ENCODE measurements around the gene PPP6R1. TPM values are rescaled to one million over a fixed set of nuclear protein-coding genes. Genes with fewer than 3 reads are reported as not detected.

PPP6R1 gene
- total RNA-seq, 4 donors from 2014 or later = 5.6 to 70.4 (median 16.3) TPM

GRCh38 chr19:55230329-55230728, 28.5 kb downstream of the PPP6R1 start:
- DNase-seq = no peak
- no peaks in the 10 kb centered on the region for H3K4me1 ChIP-seq
- intact Hi-C loops (cut with DNase I; ENCODE audit: low total_unique reads) = no loop called here
- no peaks in the 10 kb centered on the region for H3K36me3 ChIP-seq
- H3K27ac ChIP-seq = no peak overlapping the region
- H3K27me3 ChIP-seq = no peaks in the 10 kb centered on the region
- no peaks in the 10 kb centered on the region for H3K9me3 ChIP-seq
- no peak overlapping the region for H3K4me3 ChIP-seq
- no peak for TF ChIP-seq CTCF (IDR thresholded peaks at IDR 0.05)
- no peak for TF ChIP-seq POLR2A (IDR thresholded peaks at IDR 0.05)

GRCh38 chr19:55229789-55230182, 29.0 kb downstream of the PPP6R1 start:
- no peak for DNase-seq
- intact Hi-C loops (cut with DNase I; ENCODE audit: low total_unique reads) = no loop called here
- no peak overlapping the region for H3K4me3 ChIP-seq
- TF ChIP-seq POLR2A (IDR thresholded peaks at IDR 0.05) (no peak), CTCF (IDR thresholded peaks at IDR 0.05) (no peak)
- no peak overlapping the region for H3K27ac ChIP-seq
- H3K27me3 ChIP-seq = no peaks in the 10 kb centered on the region
- H3K4me1 ChIP-seq = no peaks in the 10 kb centered on the region
- no peaks in the 10 kb centered on the region for H3K9me3 ChIP-seq
- H3K36me3 ChIP-seq = no peaks in the 10 kb centered on the region

- no peak for DNase-seq
- Histone ChIP-seq H3K9me3 (no peaks in the 10 kb centered on the region), H3K27me3 (no peaks in the 10 kb centered on the region), H3K36me3 (no peaks in the 10 kb centered on the region), H3K4me1 (no peaks in the 10 kb centered on the region), H3K27ac (no peak overlapping the region), H3K4me3 (no peak overlapping the region)
- no peak for TF ChIP-seq POLR2A (IDR thresholded peaks at IDR 0.05)
- TF ChIP-seq CTCF (IDR thresholded peaks at IDR 0.05) = no peak
- intact Hi-C loops (cut with DNase I; ENCODE audit: low total_unique reads) = no loop called here
Observed at GRCh38 chr19:55229145-55229788, 29.6 kb downstream of the PPP6R1 start.

- no peak within 1 kb of the TSS for H3K4me3 ChIP-seq
- intact Hi-C loops (cut with DNase I; ENCODE audit: low total_unique reads) = no loop called here
- H3K27me3 ChIP-seq = no peaks in the 10 kb centered on the region
- no peaks in the 10 kb centered on the region for H3K36me3 ChIP-seq
- no peak for TF ChIP-seq POLR2A (IDR thresholded peaks at IDR 0.05)
- TF ChIP-seq CTCF (IDR thresholded peaks at IDR 0.05) = no peak
- no peak within 1 kb of the TSS for H3K27ac ChIP-seq
- no peak for DNase-seq
- H3K9me3 ChIP-seq = no peaks in the 10 kb centered on the region
- no peaks in the 10 kb centered on the region for H3K4me1 ChIP-seq
Observed at GRCh38 chr19:55228403-55229031, 30.3 kb downstream of the PPP6R1 start, which contains the start of gene TMEM86B. Gene TMEM86B, minus strand, starts transcription at chr19:55228763. Its CDS starts 22 bp downstream, at chr19:55228741.

GRCh38 chr19:55228015-55228391, 30.8 kb downstream of the PPP6R1 start:
- Histone ChIP-seq H3K4me3 (no peak overlapping the region), H3K9me3 (no peaks in the 10 kb centered on the region), H3K4me1 (no peaks in the 10 kb centered on the region), H3K27ac (no peak overlapping the region), H3K27me3 (no peaks in the 10 kb centered on the region), H3K36me3 (no peaks in the 10 kb centered on the region)
- TF ChIP-seq CTCF (IDR thresholded peaks at IDR 0.05) (no peak), POLR2A (IDR thresholded peaks at IDR 0.05) (no peak)
- no peak for DNase-seq
- intact Hi-C loops (cut with DNase I; ENCODE audit: low total_unique reads) = no loop called here

Data from uterus (tissue), 4 donors.